PC-9 (cell line): Measurements from ENCODE around the gene LPCAT2.

ENCODE experiments used
- EZH2 ChIP-seq: fragments of 200-600 bp; sonication (generic); IDR thresholded peaks from 2 replicates; pipeline ENCODE4 v1.8.0; 2017; ENCODE audit warnings: antibody characterized with exemption, low read depth
- TF ChIP-seq, protein P1 (sequence below): fragments of 200-600 bp; sonication (generic); conservative IDR thresholded peaks from 2 replicates; pipeline ENCODE4 v1.6.1; 2017; ENCODE audit warnings: mixed run types, antibody characterized with exemption, mild to moderate bottlenecking, moderate library complexity

DNA sequence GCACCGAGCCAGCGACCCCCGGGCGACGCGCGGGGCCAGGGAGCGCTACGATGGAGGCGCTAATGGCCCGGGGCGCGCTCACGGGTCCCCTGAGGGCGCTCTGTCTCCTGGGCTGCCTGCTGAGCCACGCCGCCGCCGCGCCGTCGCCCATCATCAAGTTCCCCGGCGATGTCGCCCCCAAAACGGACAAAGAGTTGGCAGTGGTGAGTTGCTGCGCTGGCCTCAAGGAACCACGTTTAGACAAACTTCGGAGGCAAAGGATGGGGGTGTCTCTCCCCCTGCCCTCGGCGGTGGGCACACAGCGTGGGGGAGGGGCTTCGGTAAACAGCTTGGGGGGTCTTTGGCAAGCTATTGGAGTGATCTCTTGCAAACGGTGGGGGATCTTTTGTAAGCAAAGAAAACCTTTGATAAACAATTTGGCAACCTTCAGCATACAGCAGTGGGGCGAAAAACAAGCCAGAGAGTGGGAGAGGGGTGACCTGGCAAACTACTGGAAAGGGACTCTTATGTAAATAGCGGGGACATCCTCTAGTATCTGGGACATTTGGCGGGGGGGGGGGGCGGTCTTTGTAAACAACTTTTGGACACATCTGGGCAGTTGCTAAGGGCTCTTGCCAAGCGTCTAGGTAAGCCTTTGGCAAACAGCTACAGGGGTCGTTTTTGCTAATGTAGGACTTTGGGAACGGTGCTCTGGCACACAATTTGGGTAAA, 29.3 kb upstream of the LPCAT2 start:
- TF ChIP-seq, protein P1, sequence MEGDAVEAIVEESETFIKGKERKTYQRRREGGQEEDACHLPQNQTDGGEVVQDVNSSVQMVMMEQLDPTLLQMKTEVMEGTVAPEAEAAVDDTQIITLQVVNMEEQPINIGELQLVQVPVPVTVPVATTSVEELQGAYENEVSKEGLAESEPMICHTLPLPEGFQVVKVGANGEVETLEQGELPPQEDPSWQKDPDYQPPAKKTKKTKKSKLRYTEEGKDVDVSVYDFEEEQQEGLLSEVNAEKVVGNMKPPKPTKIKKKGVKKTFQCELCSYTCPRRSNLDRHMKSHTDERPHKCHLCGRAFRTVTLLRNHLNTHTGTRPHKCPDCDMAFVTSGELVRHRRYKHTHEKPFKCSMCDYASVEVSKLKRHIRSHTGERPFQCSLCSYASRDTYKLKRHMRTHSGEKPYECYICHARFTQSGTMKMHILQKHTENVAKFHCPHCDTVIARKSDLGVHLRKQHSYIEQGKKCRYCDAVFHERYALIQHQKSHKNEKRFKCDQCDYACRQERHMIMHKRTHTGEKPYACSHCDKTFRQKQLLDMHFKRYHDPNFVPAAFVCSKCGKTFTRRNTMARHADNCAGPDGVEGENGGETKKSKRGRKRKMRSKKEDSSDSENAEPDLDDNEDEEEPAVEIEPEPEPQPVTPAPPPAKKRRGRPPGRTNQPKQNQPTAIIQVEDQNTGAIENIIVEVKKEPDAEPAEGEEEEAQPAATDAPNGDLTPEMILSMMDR, result no peak
- no peak for TF ChIP-seq EZH2
